Stimulated activated CD8-positive, alpha-beta memory T cell treated with anti-CD3 and anti-CD28 coated beads, Interleukin-12 subunit alpha, Interleukin-12 subunit beta, amount 100 ng/mL, for 1 hour (primary cell): ENCODE results near the gene CDK12.
"Not testable (repeated sequence)": the region's sequence is repeated elsewhere in the genome, so short reads cannot be mapped to it uniquely, and the experiment has no call there.

Experiments
- DNase-seq: peaks from one replicate; pipeline ENCODE4 v3.0.0-alpha.2; 2020; ENCODE audit warnings: low read depth

CDK12 gene

GRCh38 chr17:39507511-39507910 lies 46.2 kb downstream of the CDK12 start:
- no peak for DNase-seq

DNA sequence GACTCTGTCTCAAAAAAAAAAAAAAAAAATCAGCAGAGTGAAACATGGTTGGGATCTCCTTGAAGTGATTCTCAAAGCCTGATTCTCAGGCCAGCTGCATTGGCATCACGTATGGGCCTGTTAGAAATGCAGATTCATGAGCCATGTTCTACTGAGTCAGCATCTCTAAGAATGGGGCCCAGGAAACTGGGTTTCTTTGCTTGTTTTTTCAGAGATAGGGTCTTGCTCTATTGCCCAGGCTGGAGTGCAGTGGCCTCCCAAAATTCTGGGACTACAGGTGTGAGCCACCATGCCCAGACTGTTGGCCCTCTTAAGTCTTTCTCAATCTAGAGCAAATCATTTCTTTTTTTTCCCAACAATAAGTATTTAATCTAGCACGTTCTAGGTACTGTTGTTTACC lies 47.7 kb downstream of the CDK12 start:
- no peak for DNase-seq

DNA sequence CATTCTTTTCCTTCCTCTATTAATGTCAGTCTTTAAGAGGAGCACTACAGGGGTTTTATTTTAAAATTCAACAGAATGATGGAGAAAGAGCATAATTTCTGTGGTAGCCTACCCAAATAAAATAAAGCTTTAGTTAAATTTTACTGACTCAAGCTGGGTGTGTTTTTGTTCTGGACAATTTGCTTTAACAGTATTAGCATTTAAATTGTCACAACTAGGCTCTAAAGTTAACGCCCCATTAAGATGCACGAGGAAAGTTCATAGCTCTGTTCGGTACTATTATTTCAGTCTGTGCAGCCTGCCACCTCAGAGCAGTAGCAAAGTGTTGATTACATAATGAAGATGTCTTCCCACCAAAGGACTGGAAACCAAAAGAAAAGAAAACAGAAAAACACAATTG lies 52.0 kb downstream of the CDK12 start:
- DNase-seq: no peak

GRCh38 chr17:39513915-39514314 lies 52.6 kb downstream of the CDK12 start:
- DNase-seq: no peak

- DNase-seq: no peak
Measured at GRCh38 chr17:39517224-39517623, 55.9 kb downstream of the CDK12 start.

DNA sequence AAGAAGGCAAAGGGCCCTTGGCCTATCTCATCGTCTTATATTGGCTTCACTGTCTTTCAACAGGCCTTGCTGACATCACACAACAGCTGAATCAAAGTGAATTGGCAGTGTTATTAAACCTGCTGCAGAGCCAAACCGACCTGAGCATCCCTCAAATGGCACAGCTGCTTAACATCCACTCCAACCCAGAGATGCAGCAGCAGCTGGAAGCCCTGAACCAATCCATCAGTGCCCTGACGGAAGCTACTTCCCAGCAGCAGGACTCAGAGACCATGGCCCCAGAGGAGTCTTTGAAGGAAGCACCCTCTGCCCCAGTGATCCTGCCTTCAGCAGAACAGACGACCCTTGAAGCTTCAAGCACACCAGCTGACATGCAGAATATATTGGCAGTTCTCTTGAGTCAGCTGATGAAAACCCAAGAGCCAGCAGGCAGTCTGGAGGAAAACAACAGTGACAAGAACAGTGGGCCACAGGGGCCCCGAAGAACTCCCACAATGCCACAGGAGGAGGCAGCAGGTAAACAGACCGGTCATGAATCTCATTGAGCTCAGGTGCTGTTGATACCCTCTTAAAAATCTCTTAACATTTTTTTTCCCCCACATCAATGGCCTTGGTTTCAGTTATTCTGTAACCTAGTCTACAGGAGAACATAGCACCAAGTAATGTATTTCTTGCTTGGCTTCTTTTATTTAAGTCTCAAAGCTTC lies 64.7 kb downstream of the CDK12 start:
- DNase-seq: no peak

- no peak for DNase-seq
Measured at GRCh38 chr17:39527220-39527813, 66.0 kb downstream of the CDK12 start.

- DNase-seq: no peak
Measured at GRCh38 chr17:39529455-39529854, 68.2 kb downstream of the CDK12 start.

DNA sequence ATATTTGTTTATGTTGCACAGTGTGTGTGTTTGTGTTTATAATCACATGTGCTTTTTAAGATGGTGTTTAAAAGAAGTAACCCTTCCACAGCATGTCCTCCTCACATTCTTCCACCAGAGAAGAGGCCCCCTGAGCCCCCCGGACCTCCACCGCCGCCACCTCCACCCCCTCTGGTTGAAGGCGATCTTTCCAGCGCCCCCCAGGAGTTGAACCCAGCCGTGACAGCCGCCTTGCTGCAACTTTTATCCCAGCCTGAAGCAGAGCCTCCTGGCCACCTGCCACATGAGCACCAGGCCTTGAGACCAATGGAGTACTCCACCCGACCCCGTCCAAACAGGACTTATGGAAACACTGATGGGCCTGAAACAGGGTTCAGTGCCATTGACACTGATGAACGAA lies 69.2 kb downstream of the CDK12 start:
- DNase-seq: no peak

DNA sequence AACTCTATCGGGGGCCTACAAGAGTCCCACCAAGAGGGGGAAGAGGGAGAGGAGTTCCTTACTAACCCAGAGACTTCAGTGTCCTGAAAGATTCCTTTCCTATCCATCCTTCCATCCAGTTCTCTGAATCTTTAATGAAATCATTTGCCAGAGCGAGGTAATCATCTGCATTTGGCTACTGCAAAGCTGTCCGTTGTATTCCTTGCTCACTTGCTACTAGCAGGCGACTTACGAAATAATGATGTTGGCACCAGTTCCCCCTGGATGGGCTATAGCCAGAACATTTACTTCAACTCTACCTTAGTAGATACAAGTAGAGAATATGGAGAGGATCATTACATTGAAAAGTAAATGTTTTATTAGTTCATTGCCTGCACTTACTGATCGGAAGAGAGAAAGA lies 70.0 kb downstream of the CDK12 start:
- DNase-seq: no peak

DNA sequence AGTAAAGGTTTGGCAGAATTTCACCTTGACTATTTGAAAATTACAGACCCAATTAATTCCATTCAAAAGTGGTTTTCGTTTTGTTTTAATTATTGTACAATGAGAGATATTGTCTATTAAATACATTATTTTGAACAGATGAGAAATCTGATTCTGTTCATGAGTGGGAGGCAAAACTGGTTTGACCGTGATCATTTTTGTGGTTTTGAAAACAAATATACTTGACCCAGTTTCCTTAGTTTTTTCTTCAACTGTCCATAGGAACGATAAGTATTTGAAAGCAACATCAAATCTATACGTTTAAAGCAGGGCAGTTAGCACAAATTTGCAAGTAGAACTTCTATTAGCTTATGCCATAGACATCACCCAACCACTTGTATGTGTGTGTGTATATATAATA lies 72.6 kb downstream of the CDK12 start:
- no peak for DNase-seq

GRCh38 chr17:39534768-39535405 lies 73.6 kb downstream of the CDK12 start:
- no peak for DNase-seq

- DNase-seq: no peak
Measured at GRCh38 chr17:39536468-39536867, 75.2 kb downstream of the CDK12 start.

DNA sequence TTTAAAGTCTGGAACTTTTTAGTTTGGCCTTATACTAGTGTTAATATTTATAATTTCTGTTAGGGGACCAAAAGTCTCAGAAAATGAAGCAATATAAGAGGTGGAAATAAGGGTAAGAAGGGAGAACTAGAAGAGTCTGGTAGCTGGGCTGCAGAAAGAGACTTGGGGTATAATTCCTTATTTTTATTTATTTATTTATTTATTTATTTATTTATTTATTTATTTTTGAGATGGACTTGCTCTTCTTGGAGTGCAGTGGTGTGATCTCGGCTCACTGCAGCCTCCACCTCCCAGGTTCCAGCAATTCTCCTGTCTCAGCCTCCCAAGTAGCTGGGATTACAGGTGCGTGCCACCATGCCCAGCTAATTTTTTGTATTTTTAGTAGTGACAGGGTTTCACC lies 76.1 kb downstream of the CDK12 start:
- DNase-seq: not testable (repeated sequence)

DNA sequence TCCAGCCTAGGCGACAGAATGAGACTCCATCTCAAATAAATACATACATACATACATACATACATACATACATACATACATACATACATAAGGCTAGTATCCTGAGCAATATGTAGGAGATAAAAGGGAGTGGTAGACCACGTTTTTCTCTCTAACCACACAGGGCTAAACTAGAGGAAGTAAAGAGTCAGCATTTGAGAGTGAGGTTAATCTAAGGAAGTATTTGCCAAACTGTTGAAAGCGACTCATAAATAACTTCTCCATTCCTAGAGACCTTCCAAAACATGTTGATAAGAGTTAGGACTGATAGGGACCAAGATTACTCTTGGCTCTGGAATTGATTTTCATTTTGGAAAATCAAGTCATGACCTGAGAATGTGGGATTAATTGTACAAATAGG lies 77.6 kb downstream of the CDK12 start:
- no peak for DNase-seq

DNA sequence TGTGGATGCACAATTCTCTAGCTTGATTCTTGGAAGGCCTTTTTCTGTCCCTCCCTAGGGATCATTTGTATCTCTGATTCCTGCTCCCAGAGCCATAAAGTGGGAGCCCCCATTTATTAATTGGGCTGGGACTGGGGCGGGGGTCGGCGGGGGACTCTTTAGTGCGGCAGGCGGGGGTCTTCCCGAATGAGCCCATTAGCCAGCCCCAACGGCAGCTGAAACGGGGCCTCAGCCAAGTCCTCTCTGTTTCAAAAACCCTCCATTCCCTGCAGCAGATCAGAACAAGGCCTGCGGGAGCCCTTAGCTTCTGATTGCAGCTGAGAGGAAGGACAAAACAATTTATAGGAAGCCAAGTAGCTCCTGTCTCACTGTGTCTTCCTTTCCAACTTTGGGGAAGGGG lies 79.3 kb downstream of the CDK12 start:
- DNase-seq: no peak

DNA sequence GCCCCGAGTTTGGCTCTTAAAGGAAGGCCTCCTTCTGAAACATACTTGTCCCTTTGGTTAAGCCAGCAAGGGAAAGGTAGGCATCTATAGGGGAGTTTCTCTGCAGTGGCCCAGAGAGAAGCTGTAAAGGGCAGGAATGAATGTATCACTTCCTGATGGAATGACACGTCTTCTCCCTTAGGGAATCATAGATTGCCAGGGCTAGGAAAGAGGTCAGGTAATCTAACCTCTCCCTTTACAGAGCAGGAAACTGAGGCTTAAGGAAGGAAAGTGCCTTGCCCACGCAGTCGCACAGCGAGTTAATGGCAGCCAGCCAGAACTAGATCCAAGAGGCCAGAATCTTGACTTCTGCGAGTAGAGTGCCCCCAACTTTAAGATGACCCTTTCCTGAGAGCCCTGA lies 80.4 kb downstream of the CDK12 start:
- no peak for DNase-seq

DNA sequence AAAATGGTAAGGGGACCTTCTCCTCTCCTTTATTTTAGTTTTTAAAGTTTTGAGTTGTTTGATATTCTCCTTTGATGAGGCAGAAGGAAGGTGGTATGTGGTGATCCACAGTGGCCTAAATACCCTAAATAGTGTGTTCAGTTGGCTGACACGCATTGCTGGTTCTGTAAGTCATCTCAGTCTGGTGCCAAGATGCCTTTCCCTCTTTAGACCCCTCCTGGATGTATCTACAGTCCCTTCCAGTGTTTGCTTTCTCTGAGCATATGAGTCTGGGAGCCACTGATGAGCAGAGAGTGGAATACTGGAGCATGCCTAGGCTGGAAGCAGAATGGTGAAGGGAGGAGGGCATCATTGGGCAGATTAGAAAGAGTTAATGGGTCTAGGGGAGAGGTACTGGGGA lies 81.9 kb downstream of the CDK12 start:
- no peak for DNase-seq

DNA sequence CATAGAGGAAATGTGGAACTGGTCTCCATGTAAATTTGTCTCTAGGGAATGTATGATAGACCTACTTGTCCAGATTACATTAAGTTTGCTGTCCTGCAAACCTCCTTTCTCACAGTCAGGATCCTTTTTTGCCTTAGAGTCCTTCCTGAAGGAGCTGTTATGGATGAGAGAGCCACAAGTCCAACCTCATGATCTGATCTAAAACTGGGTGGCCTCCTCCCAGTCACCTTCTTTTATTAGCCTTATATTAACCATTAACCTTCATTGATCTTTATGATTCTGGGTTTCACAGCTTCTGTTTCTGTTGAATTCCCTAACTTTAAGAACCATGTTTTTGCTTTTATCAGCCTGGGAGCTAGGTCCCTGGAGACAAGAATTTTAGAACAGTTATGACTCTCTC lies 82.4 kb downstream of the CDK12 start:
- DNase-seq: no peak

- not testable (repeated sequence) for DNase-seq
Measured at GRCh38 chr17:39544361-39544760, 83.1 kb downstream of the CDK12 start.

GRCh38 chr17:39547713-39548478 lies 86.6 kb downstream of the CDK12 start:
- peak; percentile 69 for DNase-seq

DNA sequence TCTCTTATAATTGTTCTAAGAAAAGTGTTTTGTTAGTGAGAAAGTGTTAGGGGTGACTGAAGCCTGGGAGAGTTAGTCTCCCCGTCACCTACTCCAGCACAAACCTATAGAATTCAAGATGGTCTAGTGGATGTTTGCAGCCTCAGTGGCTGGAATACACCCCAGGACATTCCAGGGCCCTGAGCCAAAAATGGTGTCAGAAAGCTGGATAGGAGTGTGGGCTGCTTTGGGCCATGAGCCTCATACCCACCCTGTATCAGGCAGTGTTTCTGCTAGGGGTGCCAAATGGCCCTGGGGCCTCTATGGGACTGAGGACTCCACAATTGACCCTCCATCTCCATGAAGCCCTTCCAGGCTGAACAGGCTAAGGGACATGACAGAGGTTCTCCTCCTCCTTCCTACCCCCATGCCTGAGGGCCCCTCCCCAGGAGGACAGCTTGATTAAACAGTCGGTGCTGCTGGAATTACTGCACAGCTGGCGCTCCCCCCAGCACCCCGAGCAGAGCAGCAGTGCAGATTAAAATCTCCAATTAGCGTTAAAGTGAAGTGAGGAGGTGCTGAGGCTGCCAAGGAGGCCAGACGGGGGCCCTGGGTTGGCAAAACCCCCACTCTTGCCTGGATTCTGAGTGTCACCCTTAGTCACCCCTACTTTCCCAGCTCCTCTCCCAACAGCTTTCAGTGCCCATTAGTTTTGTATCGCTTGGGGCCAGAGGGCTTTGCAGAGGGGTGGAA lies 87.4 kb downstream of the CDK12 start:
- no peak for DNase-seq
